T-cell (primary cell): ENCODE measurements around the gene MOCOS. TPM values are rescaled to one million over a fixed set of nuclear protein-coding genes. Genes with fewer than 3 reads are reported as not detected.

Experiments used
- ATAC-seq, 4 experiments: fragments of 200-7000 bp in 3 of 4; fragments of 150-1000 bp in 1 of 4; cut with Tn5 transposase; replicated peaks in 1 of 4; 1 replicate in 3 of 4; 2 replicates in 1 of 4; pipeline ENCODE4 v1.10.0; 2021; ENCODE audit warnings: moderate library complexity in 3 of 4, mild to moderate bottlenecking in 2 of 4, moderate number of reproducible peaks in 1 of 4
- CTCF ChIA-PET, 2 donors: fragments of 300-600 bp; sonication (Branson Sonifier 250); formaldehyde crosslinking; loops; one replicate each; lab custom pipeline; 2022; ENCODE audit warnings: antibody characterized with exemption in 2 of 2; lab: Charles Lee
- POLR2A ChIA-PET, 2 donors: fragments of 300-600 bp; sonication (Branson Sonifier 250); formaldehyde crosslinking; loops; one replicate each; lab custom pipeline; 2022; ENCODE audit warnings: antibody characterized with exemption in 2 of 2; lab: Charles Lee
- DNase-seq, 35 experiments: peaks; one replicate each; pipeline versions ENCODE4 v3.0.0 to v3.0.0-alpha.2; 2013 to 2023
- H3K27ac ChIP-seq: one replicate; pipeline ENCODE4 v1.5.1; 2013; ENCODE audit warnings: low read length
- H3K27me3 ChIP-seq, 2 experiments: replicated peaks in 1 of 2; 1 replicate in 1 of 2; 2 replicates in 1 of 2; pipeline versions ENCODE4 v1.6.1 to v1.7.0; 2013; ENCODE audit warnings: low read length in 1 of 2, mixed read lengths in 1 of 2; ENCODE audit not compliant: control insufficient read depth in 2 of 2, insufficient read depth in 2 of 2; ENCODE audit errors: extremely low read depth in 1 of 2
- H3K36me3 ChIP-seq, 2 donors: 1 replicate in 1 of 2; 2 replicates in 1 of 2; pipeline versions ENCODE4 v1.6.1 to v1.7.0; 2013; ENCODE audit warnings: low read length in 1 of 2; ENCODE audit not compliant: control insufficient read depth in 2 of 2, insufficient read depth in 1 of 2; ENCODE audit errors: extremely low read depth in 1 of 2
- H3K4me1 ChIP-seq, 2 experiments: 1 replicate in 1 of 2; 2 replicates in 1 of 2; pipeline versions ENCODE4 v1.6.1 to v1.7.0; 2013; ENCODE audit warnings: low read length in 2 of 2, mixed read lengths in 1 of 2; ENCODE audit not compliant: insufficient read depth in 2 of 2, control insufficient read depth in 1 of 2; ENCODE audit errors: extremely low read depth in 1 of 2
- H3K4me3 ChIP-seq, 2 donors: 1 replicate in 1 of 2; 2 replicates in 1 of 2; pipeline versions ENCODE4 v1.5.1 to v1.7.0; 2013; ENCODE audit warnings: mild to moderate bottlenecking in 2 of 2, low read length in 1 of 2, moderate library complexity in 1 of 2; ENCODE audit not compliant: control insufficient read depth in 1 of 2; ENCODE audit errors: extremely low read depth in 1 of 2
- H3K9me3 ChIP-seq: 2 replicates; pipeline ENCODE4 v1.7.0; 2013
- H3K27ac Mint-ChIP-seq, 2 donors: one replicate each; pipeline ENCODE4 v1.8.0; 2020 to 2021; ENCODE audit warnings: mild to moderate bottlenecking in 2 of 2, mixed read lengths in 2 of 2
- H3K27me3 Mint-ChIP-seq, 2 donors: one replicate each; pipeline ENCODE4 v1.8.0; 2021 to 2022; ENCODE audit warnings: mixed read lengths in 2 of 2
- H3K36me3 Mint-ChIP-seq: one replicate; pipeline ENCODE4 v1.8.0; 2021; ENCODE audit warnings: mixed read lengths
- H3K4me1 Mint-ChIP-seq, 3 donors: one replicate each; pipeline ENCODE4 v1.8.0; 2020 to 2022; ENCODE audit warnings: mixed read lengths in 3 of 3, mild to moderate bottlenecking in 1 of 3
- H3K4me3 Mint-ChIP-seq, 3 donors: one replicate each; pipeline ENCODE4 v1.8.0; 2020 to 2022; ENCODE audit warnings: mild to moderate bottlenecking in 3 of 3, mixed read lengths in 3 of 3, moderate library complexity in 3 of 3
- H3K9me3 Mint-ChIP-seq, 3 donors: one replicate each; pipeline ENCODE4 v1.8.0; 2020 to 2022; ENCODE audit warnings: mixed read lengths in 3 of 3
- WGBS: methylation state at CpG from one replicate; pipeline ENCODE4 v1.1.5; 2013; ENCODE audit warnings: missing lambda C conversion rate; ENCODE audit not compliant: insufficient coverage; 5-methylcytosine and 5-hydroxymethylcytosine counted together
- total RNA-seq, 35 experiments: library from RNA in 6 of 35; stranded (reverse) in 6 of 35; fragments of 120-200 nt in 1 of 35; gene quantifications; one replicate each; pipeline versions ENCODE4 v1.2.1 to v1.2.4 and lab custom pipeline; 2013 to 2026

Gene MOCOS
- total RNA-seq, 5 donors from 2014 or later (not counting 1 experiment from before 2014, with no cell fraction given): 0.05 to 0.47 (median 0.16) TPM

DNA sequence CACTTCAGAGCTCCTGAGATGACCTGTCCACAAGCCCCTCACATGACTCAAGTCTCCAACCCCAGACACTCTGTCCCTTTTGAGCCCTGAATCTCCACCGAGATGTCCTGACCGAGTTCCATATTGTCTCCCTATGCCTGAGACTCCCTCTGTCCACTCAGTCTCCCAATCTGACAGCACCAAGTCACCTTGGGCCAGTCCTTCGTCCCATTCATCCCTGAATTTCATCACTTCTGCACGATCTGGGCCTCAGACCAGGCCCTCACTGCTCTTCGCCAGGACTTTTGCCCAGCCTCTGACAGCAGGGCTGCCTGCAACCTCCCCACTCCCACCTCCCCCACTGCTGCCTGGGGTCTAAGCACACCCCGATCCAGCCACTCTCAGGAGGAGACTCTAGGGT is 4.3 kb upstream of the MOCOS start:
- ChIA-PET POLR2A (no interaction called here), CTCF (no interaction called here)
- H3K36me3 Mint-ChIP-seq: peaks cover 4% of the 10 kb centered on the region
- no peak overlapping the region for H3K27ac Mint-ChIP-seq
- 94% methylated on average over 6 of the region's 6 CpGs for WGBS
- Histone ChIP-seq H3K27ac (no peak overlapping the region), H3K27me3 (peaks cover 0 to 23% of the 10 kb centered on the region in 2 experiments), H3K4me3 (no peak overlapping the region), H3K4me1 (peaks cover 0 to 15% of the 10 kb centered on the region in 2 experiments), H3K36me3 (no peaks in the 10 kb centered on the region), H3K9me3 (no peaks in the 10 kb centered on the region)
- DNase-seq: no peak
- no peak for ATAC-seq
- peaks cover 13 to 21% (median 13%) of the 10 kb centered on the region in 3 donors for H3K4me1 Mint-ChIP-seq
- H3K27me3 Mint-ChIP-seq: peaks cover 1% of the 10 kb centered on the region in 2 donors
- H3K9me3 Mint-ChIP-seq: no peaks in the 10 kb centered on the region
- H3K4me3 Mint-ChIP-seq: no peak overlapping the region

DNA sequence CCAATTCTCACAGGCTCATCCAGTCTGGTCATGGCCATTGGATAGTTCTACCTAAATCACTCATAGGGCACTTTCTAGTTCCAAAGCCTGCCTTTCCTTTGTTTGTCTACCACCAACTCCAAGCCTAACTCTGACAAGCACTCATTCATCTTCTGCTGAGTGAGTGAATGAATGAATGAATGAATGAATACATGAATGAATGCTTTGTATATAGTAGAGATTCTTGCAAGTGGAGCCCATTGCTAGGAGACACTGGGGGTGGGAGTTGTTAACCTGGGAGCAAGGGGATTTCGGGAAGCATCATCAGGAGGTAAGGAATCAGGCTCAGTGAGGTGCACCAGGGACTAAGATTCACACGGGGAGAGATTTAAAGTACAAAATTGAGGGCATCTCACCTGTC is 3.3 kb upstream of the MOCOS start:
- WGBS: 100% methylated on average over 1 of the region's 2 CpGs
- Histone ChIP-seq H3K9me3 (no peaks in the 10 kb centered on the region), H3K27me3 (peaks cover 1 to 28% of the 10 kb centered on the region in 2 experiments), H3K27ac (no peak overlapping the region), H3K36me3 (no peaks in the 10 kb centered on the region), H3K4me1 (peaks cover 0 to 20% of the 10 kb centered on the region in 2 experiments), H3K4me3 (no peak overlapping the region)
- no peaks in the 10 kb centered on the region for H3K9me3 Mint-ChIP-seq
- peaks cover 11% of the 10 kb centered on the region in 2 donors for H3K27me3 Mint-ChIP-seq
- H3K36me3 Mint-ChIP-seq: no peaks in the 10 kb centered on the region
- H3K27ac Mint-ChIP-seq: no peak overlapping the region
- H3K4me1 Mint-ChIP-seq: peaks cover 19 to 26% (median 22%) of the 10 kb centered on the region in 3 donors
- POLR2A ChIA-PET: no interaction called here
- no peak overlapping the region for H3K4me3 Mint-ChIP-seq
- CTCF ChIA-PET: no interaction called here
- ATAC-seq (no peak), DNase-seq (no peak)

DNA sequence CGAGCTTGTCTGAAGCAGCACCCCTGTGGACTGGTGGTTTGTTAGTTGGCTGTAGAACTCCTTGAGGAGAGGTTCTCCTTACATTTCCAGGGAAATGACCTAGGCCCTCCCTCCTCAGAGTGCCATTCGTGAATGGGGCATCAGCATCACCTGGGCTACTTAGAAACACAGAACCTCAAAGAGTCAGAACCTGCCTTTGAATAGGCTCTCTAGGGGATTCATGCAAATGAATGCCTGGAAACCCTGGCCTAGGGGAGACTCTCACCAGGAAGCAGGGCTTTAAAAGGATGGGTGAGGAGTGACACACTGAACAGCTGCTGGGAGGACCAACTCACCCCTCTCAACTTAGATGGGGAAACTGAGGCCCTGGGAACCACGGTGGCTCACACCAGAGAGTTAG is 2.1 kb upstream of the MOCOS start:
- no peak overlapping the region for H3K4me3 ChIP-seq
- no peaks in the 10 kb centered on the region for H3K9me3 ChIP-seq
- Mint-ChIP-seq H3K36me3 (no peaks in the 10 kb centered on the region), H3K4me3 (peak overlapping the region in 2 of 3 donors; percentile 68 to 83), H3K4me1 (peaks cover 14 to 20% (median 18%) of the 10 kb centered on the region in 3 donors), H3K9me3 (no peaks in the 10 kb centered on the region), H3K27ac (no peak overlapping the region), H3K27me3 (peaks cover 15 to 17% of the 10 kb centered on the region in 2 donors)
- CTCF ChIA-PET: no interaction called here
- no peaks in the 10 kb centered on the region for H3K36me3 ChIP-seq
- H3K4me1 ChIP-seq: peaks cover 0 to 20% of the 10 kb centered on the region in 2 experiments
- DNase-seq (no peak), ATAC-seq (no peak)
- H3K27ac ChIP-seq: no peak overlapping the region
- POLR2A ChIA-PET: no interaction called here
- 100% methylated on average over 1 of the region's 3 CpGs for WGBS
- peaks cover 2 to 28% of the 10 kb centered on the region in 2 experiments for H3K27me3 ChIP-seq

DNA sequence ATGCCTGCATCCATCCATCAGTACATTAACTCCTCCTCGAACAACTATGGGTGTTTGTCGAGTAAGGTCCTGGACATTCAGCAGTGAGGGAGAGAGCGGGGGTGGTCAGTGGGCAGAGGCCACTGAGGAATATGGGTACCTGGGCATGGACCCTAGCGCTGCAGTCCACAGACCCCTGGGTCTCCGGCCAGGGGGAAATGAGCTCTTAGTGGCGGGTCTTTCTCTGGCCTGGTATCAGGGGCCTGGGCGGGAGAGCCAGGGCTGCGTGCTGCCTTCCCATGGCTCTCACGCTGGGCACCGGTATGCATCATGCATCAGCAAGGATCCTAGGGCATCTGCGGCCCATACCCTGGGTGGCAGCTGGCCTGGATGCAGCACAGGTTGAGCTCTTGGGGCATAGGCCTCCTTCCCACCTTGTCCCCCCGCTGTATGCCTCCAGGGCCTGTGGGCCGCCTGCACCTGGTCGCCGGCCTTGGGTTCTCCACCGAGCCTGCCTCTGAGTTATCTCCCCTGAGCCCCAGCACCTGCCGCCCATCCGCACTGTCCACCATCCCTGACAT is 1.3 kb upstream of the MOCOS start:
- ChIA-PET CTCF (no interaction called here), POLR2A (no interaction called here)
- H3K4me1 ChIP-seq: peaks cover 0 to 20% of the 10 kb centered on the region in 2 experiments
- H3K9me3 Mint-ChIP-seq: no peaks in the 10 kb centered on the region
- no peaks in the 10 kb centered on the region for H3K9me3 ChIP-seq
- no peak overlapping the region for H3K27ac Mint-ChIP-seq
- H3K27ac ChIP-seq: no peak overlapping the region
- peaks cover 13 to 15% (median 14%) of the 10 kb centered on the region in 3 donors for H3K4me1 Mint-ChIP-seq
- H3K27me3 Mint-ChIP-seq: peaks cover 18 to 19% of the 10 kb centered on the region in 2 donors
- 92% methylated on average over 15 of the region's 18 CpGs for WGBS
- no peaks in the 10 kb centered on the region for H3K36me3 ChIP-seq
- peaks cover 2 to 28% of the 10 kb centered on the region in 2 experiments for H3K27me3 ChIP-seq
- peak overlapping the region; percentile 78 to 83 (median 80) for H3K4me3 Mint-ChIP-seq
- ATAC-seq (no peak), DNase-seq (no peak)
- H3K36me3 Mint-ChIP-seq: no peaks in the 10 kb centered on the region
- no peak overlapping the region for H3K4me3 ChIP-seq

DNA sequence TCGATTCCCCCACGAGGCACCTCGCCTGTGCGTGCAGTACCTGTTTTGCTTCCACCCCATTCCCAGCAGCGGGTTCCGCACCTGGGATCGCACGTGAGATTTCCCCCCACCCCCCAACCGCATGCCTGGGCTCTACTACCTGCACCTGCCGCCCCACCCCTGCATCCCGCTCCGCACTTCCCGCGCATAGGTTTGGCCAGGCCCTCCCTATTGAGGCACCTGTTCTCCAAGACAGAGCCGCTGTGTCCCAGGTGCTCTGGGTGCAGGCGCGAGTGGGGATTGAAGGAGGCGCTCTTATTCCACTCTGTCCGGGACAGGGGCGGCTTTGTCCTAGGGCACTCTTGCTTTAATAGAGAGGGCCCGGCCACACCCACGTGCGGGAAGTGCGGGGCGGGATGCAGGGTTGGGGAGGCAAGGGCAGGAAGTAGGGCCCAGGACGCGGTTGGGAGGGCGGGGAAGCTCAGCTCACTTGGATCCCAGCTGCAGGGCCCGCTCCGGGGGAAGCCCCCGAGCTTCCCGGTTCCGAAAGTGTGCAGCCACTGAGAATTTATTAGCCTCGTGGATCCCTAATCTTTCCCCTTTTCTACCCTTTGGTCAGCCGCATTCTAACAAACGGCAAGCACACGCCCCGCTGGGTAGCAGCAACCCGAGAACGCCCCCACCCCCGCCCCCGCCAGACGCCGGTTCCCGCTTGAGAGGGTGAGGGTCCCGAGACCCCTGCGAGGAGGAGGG is 670 bp upstream of the MOCOS start:
- no peaks in the 10 kb centered on the region for H3K9me3 ChIP-seq
- H3K4me3 ChIP-seq: peak overlapping the region; percentile 78 to 91
- Mint-ChIP-seq H3K4me1 (peaks cover 13 to 15% (median 14%) of the 10 kb centered on the region in 3 donors), H3K27ac (no peak overlapping the region), H3K9me3 (no peaks in the 10 kb centered on the region), H3K36me3 (no peaks in the 10 kb centered on the region), H3K27me3 (peaks cover 20 to 21% of the 10 kb centered on the region in 2 donors), H3K4me3 (peak overlapping the region; percentile 78 to 83 (median 80))
- ChIA-PET CTCF (no interaction called here), POLR2A (no interaction called here)
- DNase-seq: peak in 10 of 35 experiments; percentile 5 to 18 (median 8)
- H3K27me3 ChIP-seq: peaks cover 2 to 28% of the 10 kb centered on the region in 2 experiments
- H3K4me1 ChIP-seq: peaks cover 0 to 20% of the 10 kb centered on the region in 2 experiments
- 12% methylated on average over 33 of the region's 47 CpGs for WGBS
- H3K36me3 ChIP-seq: no peaks in the 10 kb centered on the region
- H3K27ac ChIP-seq: no peak overlapping the region
- peak in 3 of 4 experiments; percentile 34 to 46 (median 40) for ATAC-seq

DNA sequence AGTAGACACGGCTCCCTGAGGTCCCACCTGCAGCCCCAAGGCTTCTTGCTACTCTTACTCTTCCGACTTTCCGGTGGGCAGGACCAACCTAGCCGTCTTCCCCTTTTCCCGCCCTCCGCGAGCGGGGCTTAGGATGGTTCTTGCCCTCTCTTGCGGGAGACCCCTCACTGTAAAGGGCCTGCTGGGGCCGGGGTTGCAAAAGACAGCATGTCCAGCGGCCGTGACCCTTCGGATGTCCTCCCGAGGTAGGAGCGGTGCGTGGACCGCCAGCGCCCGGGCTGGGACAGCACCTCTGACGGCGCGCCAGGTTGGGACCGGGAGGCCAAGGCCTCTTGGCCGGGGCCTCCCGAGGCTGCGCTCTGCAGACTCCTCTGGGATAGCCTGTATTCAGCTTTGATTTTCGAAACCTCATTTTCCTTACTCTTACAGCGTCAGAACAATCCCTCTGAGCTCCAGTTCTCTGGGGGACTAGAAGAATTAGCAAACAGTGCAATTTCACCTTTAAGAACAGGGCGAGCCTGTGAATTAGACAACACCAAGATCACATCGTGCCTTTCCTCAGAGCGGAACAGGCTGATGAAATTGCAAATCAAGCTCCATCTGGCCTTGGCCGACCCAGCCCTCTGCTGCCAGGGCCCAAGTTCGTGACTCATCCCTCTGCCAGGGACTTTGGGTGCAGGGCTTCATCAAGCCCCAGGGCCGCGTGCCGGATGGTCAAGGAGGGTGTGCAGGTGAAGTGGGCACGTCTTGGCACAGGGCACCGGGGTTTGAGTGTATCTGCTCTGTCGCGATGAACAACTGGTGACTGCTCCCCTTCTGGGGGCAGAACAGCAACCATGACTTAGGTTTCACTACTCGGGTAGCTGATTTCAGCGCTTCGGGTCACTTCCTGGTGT is 777 bp downstream of the MOCOS start:
- Histone ChIP-seq H3K36me3 (no peaks in the 10 kb centered on the region), H3K27me3 (peaks cover 2 to 28% of the 10 kb centered on the region in 2 experiments), H3K4me3 (peak overlapping the region; percentile 78 to 91), H3K27ac (no peak overlapping the region), H3K9me3 (no peaks in the 10 kb centered on the region), H3K4me1 (peaks cover 0 to 20% of the 10 kb centered on the region in 2 experiments)
- Mint-ChIP-seq H3K4me3 (peak overlapping the region; percentile 71 to 83 (median 75)), H3K27ac (no peak overlapping the region), H3K36me3 (no peaks in the 10 kb centered on the region), H3K9me3 (no peaks in the 10 kb centered on the region), H3K27me3 (peaks cover 20 to 24% of the 10 kb centered on the region in 2 donors), H3K4me1 (peaks cover 13 to 15% (median 14%) of the 10 kb centered on the region in 3 donors)
- 44% methylated on average over 37 of the region's 43 CpGs for WGBS
- CTCF ChIA-PET: interaction anchor here in 1 of 2 donors (1.1 kb wide), 1 partner anchor 54 kb away, joined by 3 read pairs; no protein-coding TSS in a partner anchor
- ATAC-seq (peak; percentile 28 to 37 (median 32)), DNase-seq (no peak)
- POLR2A ChIA-PET: interaction anchor here in 1 of 2 donors (1.0 kb wide), 1 partner anchor 8 kb away, joined by 3 read pairs; no protein-coding TSS in a partner anchor
